Neural progenitor cell (in vitro differentiated cells): ENCODE measurements around the gene PHLPP1.

ENCODE experiments used
- CTCF ChIP-seq: fragments of 200-600 bp; sonication (generic); IDR thresholded peaks from 2 replicates; pipeline ENCODE4 v1.5.1; 2017; ENCODE audit warnings: antibody characterized with exemption, mild to moderate bottlenecking
- EZH2 ChIP-seq: fragments of 200-600 bp; sonication (generic); IDR thresholded peaks from 2 replicates; pipeline ENCODE4 v1.6.1; 2017; ENCODE audit warnings: antibody characterized with exemption, mild to moderate bottlenecking, moderate library complexity

- TF ChIP-seq CTCF (no peak), EZH2 (no peak)
Measured at GRCh38 chr18:62738639-62739038, 23.3 kb downstream of the PHLPP1 start.
